AG09319 (cell line): Measurements from ENCODE around the gene GCM1.
A peak's percentile ranks its signal among the peaks of the same experiment; 100 is the strongest.

Experiments
- DNase-seq: peaks from one replicate; pipeline ENCODE4 v3.0.0-alpha.2; 2010; ENCODE audit warnings: low read depth; ENCODE audit errors: extremely low read depth
- TF ChIP-seq, protein P1 (sequence below): IDR thresholded peaks from 2 replicates; pipeline ENCODE4 v1.5.1; 2011; ENCODE audit warnings: low read depth, mild to moderate bottlenecking, inconsistent platforms, low read length, moderate library complexity

The GCM1 gene

DNA sequence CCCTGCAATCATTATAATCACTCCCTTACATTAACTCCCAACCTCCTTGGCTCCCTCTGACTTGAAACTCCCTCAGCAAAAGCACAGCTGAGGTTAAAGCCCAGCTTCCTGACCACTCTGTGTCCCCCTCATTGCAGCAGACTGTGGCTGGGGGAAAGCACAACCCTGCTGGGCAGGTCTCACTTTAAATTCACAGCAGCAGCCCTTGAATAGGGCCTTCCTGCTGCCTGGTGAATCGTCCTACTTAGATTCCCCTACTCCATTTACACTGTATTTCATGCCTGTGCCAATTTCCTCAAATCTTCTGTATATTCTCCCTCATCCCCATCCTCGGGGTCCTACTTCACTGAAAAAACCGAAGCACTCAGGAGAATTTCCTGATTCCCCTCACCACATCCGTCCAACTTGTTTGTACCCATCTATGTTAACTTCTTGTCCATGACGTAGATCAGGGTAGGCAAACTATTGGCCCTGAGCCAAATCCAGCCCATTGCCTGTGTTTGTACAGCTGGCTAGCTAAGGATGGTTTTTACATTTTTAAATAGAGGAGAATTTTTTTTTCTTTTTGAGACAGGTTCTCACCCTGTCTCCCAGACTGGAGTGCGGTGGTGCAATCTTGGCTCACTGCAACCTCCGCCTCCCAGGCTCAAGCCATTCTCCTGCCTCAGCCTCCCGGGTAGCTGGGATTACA, 31.5 kb upstream of the GCM1 start:
- no peak for DNase-seq
- TF ChIP-seq, protein P1, sequence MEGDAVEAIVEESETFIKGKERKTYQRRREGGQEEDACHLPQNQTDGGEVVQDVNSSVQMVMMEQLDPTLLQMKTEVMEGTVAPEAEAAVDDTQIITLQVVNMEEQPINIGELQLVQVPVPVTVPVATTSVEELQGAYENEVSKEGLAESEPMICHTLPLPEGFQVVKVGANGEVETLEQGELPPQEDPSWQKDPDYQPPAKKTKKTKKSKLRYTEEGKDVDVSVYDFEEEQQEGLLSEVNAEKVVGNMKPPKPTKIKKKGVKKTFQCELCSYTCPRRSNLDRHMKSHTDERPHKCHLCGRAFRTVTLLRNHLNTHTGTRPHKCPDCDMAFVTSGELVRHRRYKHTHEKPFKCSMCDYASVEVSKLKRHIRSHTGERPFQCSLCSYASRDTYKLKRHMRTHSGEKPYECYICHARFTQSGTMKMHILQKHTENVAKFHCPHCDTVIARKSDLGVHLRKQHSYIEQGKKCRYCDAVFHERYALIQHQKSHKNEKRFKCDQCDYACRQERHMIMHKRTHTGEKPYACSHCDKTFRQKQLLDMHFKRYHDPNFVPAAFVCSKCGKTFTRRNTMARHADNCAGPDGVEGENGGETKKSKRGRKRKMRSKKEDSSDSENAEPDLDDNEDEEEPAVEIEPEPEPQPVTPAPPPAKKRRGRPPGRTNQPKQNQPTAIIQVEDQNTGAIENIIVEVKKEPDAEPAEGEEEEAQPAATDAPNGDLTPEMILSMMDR = no peak

DNA sequence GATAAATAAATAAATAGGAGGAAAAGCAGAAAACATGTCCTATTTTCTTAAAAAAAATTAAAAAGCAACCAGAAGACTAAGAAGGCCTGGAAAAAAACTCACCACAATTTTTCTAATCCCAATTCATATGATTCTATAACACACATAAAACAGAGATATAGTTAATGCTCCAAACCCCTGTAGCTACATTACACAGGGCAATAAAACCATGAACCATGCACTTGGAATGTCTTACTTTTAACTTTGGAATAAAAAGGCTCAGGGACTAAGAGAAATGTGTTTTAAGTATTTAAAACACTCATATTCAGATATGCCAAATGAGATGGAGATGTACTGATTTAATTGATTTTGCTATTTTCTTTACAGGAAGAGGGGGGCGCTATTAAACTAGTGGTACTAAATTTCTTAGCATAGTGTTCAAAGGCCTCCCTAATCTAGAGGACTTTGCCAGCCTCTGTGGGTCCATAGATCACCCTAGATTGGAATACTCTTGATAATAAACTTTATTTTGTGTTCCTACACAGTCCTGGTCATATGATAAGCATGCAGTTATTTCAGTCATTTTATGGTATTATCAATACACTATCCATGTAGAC, 30.3 kb upstream of the GCM1 start:
- TF ChIP-seq, protein P1 = no peak

GRCh38 chr6:53175027-53175426, 26.4 kb upstream of the GCM1 start:
- DNase-seq = no peak
- TF ChIP-seq, protein P1 = no peak

More for the DNA sequence above, 30.3 kb upstream of the GCM1 start:
- DNase-seq = no peak

- DNase-seq = no peak
- TF ChIP-seq, protein P1 = no peak
These were observed 23.8 kb upstream of the GCM1 start for GRCh38 chr6:53172468-53172803.

DNA sequence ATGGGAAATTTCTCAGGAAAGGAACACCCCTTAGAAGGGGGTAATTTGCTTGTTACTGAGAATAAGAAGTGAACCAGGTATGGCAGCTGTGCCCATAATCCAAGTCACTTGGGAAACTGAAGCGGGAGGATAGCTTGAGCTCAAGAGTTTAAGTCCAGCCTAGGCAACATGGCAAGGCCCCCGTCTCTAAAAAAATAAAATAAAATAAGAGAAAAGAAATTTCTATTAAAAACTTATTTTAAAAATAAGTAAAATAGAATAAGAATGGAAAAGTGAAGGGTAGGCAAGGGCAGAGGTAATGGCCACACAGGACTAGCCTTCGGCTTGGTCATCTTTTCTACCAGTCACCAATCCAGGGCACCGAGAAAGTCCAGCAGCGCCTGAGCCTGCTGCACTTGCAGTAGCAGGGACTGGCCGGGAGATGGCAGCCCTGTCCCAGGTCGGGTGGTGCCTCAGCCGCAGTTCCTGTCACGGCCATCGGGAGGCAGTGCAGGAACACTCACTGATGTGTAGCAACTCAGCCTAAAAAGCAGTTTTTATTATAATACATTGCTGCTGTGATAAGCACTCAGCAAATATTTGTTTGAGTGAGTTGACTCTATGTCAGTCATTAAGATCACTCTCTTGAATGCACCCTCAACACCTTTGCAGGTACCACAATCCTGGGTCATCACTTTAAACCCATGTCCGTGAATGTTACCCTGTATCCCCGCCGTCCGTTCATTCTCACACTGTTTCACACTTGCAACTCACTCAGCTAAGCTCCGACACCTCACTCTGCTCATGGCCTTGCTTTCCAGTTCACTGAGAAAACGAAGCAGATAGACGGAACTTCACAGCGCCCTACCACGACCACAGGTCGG, 23.2 kb upstream of the GCM1 start:
- TF ChIP-seq, protein P1 = no peak; the same call in none of the 2 replicates
- peak; percentile 52 for DNase-seq

- DNase-seq = no peak
- TF ChIP-seq, protein P1 = no peak
These were observed 20.1 kb upstream of the GCM1 start for GRCh38 chr6:53168516-53169267.
